Loucy (cell line): Measurements from ENCODE around the gene BCAR3.

ENCODE experiments used
- H2AFZ ChIP-seq: fragments of 200-600 bp; sonication (generic); 2 replicates; pipeline ENCODE4 v1.6.0; 2016; ENCODE audit warnings: antibody characterized with exemption, mild to moderate bottlenecking, low read length, moderate library complexity
- H3F3A ChIP-seq: fragments of 200-600 bp; 2 replicates; pipeline ENCODE4 v1.6.0; 2016; ENCODE audit warnings: antibody characterized with exemption, low read depth, mild to moderate bottlenecking
- H3K27me3 ChIP-seq: fragments of 200-600 bp; sonication (generic); 2 replicates; pipeline ENCODE4 v1.6.1; 2014; ENCODE audit warnings: low read length, mild to moderate bottlenecking; ENCODE audit not compliant: insufficient read depth, poor library complexity, severe bottlenecking
- H3K36me3 ChIP-seq: fragments of 200-600 bp; sonication (generic); 2 replicates; pipeline ENCODE4 v1.6.1; 2016; ENCODE audit warnings: low read length; ENCODE audit not compliant: insufficient read depth
- H3K4me1 ChIP-seq: fragments of 200-600 bp; sonication (generic); 2 replicates; pipeline ENCODE4 v1.5.1; 2014; ENCODE audit warnings: low read length, mild to moderate bottlenecking; ENCODE audit not compliant: insufficient read depth, poor library complexity, severe bottlenecking
- H3K4me2 ChIP-seq: fragments of 200-600 bp; sonication (generic); 2 replicates; pipeline ENCODE4 v1.6.0; 2014; ENCODE audit warnings: antibody characterized with exemption, low read length, low read depth, mild to moderate bottlenecking; ENCODE audit not compliant: poor library complexity, severe bottlenecking
- H3K4me3 ChIP-seq: fragments of 200-600 bp; sonication (generic); 2 replicates; pipeline ENCODE4 v1.5.1; 2014; ENCODE audit warnings: low read length, mild to moderate bottlenecking, mixed read lengths; ENCODE audit not compliant: poor library complexity, severe bottlenecking
- H3K79me2 ChIP-seq: fragments of 200-600 bp; sonication (generic); 2 replicates; pipeline ENCODE4 v1.6.1; 2014; ENCODE audit warnings: low read length; ENCODE audit not compliant: insufficient read depth
- H3K9ac ChIP-seq: fragments of 200-600 bp; sonication (generic); 2 replicates; pipeline ENCODE4 v1.6.0; 2014; ENCODE audit warnings: mild to moderate bottlenecking, low read depth, low read length, moderate library complexity; ENCODE audit not compliant: poor library complexity, severe bottlenecking
- H3K9me2 ChIP-seq: fragments of 200-600 bp; sonication (generic); replicated peaks from 2 replicates; pipeline ENCODE4 v1.6.1; 2016; ENCODE audit warnings: low read depth, low read length, mixed read lengths
- H3K9me3 ChIP-seq: fragments of 200-600 bp; sonication (generic); 2 replicates; pipeline ENCODE4 v1.6.1; 2014; ENCODE audit warnings: mild to moderate bottlenecking, antibody characterized with exemption, low read length, low read depth; ENCODE audit not compliant: insufficient read depth
- H4K20me1 ChIP-seq: fragments of 200-600 bp; sonication (generic); 2 replicates; pipeline ENCODE4 v1.6.0; 2014; ENCODE audit warnings: antibody characterized with exemption, low read length, mild to moderate bottlenecking; ENCODE audit not compliant: insufficient read depth, poor library complexity, severe bottlenecking
- EZH2phosphoT487 ChIP-seq: fragments of 200-600 bp; IDR thresholded peaks from 2 replicates; pipeline ENCODE4 v1.6.1; 2018; ENCODE audit warnings: antibody characterized with exemption, mild to moderate bottlenecking, moderate library complexity, borderline replicate concordance
- TF ChIP-seq, protein P1 (sequence below): fragments of 200-600 bp; sonication (generic); conservative IDR thresholded peaks from 2 replicates; pipeline ENCODE4 v1.5.1; 2014; ENCODE audit warnings: mild to moderate bottlenecking, antibody characterized with exemption, low read length

Gene BCAR3

GRCh38 chr1:93631626-93632365, 49.8 kb downstream of the BCAR3 start:
- no peak overlapping the region for H3K4me3 ChIP-seq
- no peak overlapping the region for H2AFZ ChIP-seq
- no peaks in the 10 kb centered on the region for H3K27me3 ChIP-seq
- no peaks in the 10 kb centered on the region for H3K36me3 ChIP-seq
- no peaks in the 10 kb centered on the region for H3K9me3 ChIP-seq
- TF ChIP-seq, protein P1, sequence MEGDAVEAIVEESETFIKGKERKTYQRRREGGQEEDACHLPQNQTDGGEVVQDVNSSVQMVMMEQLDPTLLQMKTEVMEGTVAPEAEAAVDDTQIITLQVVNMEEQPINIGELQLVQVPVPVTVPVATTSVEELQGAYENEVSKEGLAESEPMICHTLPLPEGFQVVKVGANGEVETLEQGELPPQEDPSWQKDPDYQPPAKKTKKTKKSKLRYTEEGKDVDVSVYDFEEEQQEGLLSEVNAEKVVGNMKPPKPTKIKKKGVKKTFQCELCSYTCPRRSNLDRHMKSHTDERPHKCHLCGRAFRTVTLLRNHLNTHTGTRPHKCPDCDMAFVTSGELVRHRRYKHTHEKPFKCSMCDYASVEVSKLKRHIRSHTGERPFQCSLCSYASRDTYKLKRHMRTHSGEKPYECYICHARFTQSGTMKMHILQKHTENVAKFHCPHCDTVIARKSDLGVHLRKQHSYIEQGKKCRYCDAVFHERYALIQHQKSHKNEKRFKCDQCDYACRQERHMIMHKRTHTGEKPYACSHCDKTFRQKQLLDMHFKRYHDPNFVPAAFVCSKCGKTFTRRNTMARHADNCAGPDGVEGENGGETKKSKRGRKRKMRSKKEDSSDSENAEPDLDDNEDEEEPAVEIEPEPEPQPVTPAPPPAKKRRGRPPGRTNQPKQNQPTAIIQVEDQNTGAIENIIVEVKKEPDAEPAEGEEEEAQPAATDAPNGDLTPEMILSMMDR: peak; percentile 60
- no peak for TF ChIP-seq EZH2phosphoT487
- no peaks in the 10 kb centered on the region for H3K79me2 ChIP-seq
- H3K9me2 ChIP-seq: no peaks in the 10 kb centered on the region
- H3K9ac ChIP-seq: no peak overlapping the region
- H4K20me1 ChIP-seq: no peaks in the 10 kb centered on the region
- no peak overlapping the region for H3K4me2 ChIP-seq
- no peaks in the 10 kb centered on the region for H3F3A ChIP-seq
- no peaks in the 10 kb centered on the region for H3K4me1 ChIP-seq

DNA sequence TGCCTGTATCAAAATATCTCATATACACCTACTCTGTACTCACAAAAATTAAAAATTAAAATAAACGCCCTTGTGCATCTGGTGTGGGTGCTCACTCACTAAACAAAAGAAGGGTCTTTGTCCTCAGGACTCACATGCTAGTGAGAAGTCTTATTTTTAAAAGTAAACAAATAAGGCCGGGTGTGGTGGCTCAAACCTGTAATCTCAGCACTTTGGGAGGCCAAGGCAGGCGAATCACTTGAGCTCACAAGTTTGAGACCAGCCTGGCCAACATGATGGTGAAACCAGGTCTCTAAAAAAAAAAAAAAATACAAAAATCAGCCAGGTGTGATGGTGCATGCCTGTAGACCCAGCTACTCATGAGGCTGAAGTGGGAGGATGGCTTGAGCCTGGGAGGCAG, 51.5 kb downstream of the BCAR3 start:
- H3K4me2 ChIP-seq: no peak overlapping the region
- no peaks in the 10 kb centered on the region for H3K9me2 ChIP-seq
- no peak overlapping the region for H3K4me3 ChIP-seq
- no peaks in the 10 kb centered on the region for H3K27me3 ChIP-seq
- TF ChIP-seq, protein P1: no peak
- no peak for TF ChIP-seq EZH2phosphoT487
- no peaks in the 10 kb centered on the region for H3K36me3 ChIP-seq
- no peaks in the 10 kb centered on the region for H3K4me1 ChIP-seq
- H3K9me3 ChIP-seq: no peaks in the 10 kb centered on the region
- H3K9ac ChIP-seq: no peak overlapping the region
- H3F3A ChIP-seq: no peaks in the 10 kb centered on the region
- no peaks in the 10 kb centered on the region for H3K79me2 ChIP-seq
- H2AFZ ChIP-seq: no peak overlapping the region
- H4K20me1 ChIP-seq: no peaks in the 10 kb centered on the region

DNA sequence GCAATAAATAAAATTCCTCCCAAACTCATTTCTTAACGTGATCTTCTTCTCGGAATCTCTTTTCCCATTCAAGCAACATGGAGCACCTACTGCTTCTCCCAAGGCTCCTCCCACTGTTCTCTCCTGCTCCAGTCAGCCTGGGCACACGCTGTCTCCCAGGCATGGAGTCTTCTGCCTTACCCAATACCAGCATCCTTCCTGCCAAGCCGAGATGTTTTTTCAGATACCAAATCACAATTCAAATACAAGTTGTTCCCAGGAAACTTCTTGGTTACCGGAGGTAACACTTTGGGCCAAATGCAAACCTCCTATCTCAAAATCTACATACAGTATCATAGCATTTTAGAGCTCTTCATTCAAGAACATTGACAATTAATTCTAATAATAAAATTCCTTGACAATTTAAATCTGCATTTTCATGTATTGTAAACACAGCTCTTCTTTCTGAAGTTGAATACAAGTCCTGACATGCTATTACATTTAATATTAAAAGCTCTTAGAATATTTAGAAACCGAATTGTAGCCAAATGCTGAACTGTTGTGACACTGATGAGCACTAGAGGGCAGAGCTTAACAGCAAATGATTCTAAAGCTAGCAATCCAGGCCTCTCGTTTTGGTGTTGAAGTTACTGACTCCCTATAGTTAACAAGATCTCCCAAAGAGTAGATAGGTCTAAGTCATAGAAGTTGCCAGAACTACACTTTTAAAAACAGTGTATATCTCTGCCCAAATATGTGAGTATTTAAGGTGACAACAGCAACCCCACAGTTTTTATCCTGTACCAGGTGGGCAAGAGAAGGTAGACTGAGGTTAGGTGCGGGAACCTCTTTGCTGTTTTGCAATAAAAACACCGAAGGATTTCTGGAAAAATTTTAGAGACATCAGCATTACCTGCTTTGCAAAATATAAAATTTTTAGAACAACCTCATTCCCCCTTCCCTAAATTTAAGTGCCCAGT, 52.3 kb downstream of the BCAR3 start:
- Histone ChIP-seq H2AFZ (no peak overlapping the region), H3K4me3 (no peak overlapping the region), H4K20me1 (no peaks in the 10 kb centered on the region), H3K4me2 (no peak overlapping the region), H3K79me2 (no peaks in the 10 kb centered on the region), H3K27me3 (no peaks in the 10 kb centered on the region), H3K9ac (no peak overlapping the region), H3F3A (no peaks in the 10 kb centered on the region), H3K9me2 (no peaks in the 10 kb centered on the region), H3K9me3 (no peaks in the 10 kb centered on the region), H3K4me1 (no peaks in the 10 kb centered on the region), H3K36me3 (no peaks in the 10 kb centered on the region)
- no peak for TF ChIP-seq EZH2phosphoT487
- TF ChIP-seq, protein P1: peak; percentile 95
